ENCODE data around the gene ZNF541. TPM values are rescaled to one million over a fixed set of nuclear protein-coding genes. Genes with fewer than 3 reads are reported as not detected.

ZNF541 gene
- total RNA-seq, 2 experiments from 2014 or later: 0.35 to 0.40 TPM

DNA sequence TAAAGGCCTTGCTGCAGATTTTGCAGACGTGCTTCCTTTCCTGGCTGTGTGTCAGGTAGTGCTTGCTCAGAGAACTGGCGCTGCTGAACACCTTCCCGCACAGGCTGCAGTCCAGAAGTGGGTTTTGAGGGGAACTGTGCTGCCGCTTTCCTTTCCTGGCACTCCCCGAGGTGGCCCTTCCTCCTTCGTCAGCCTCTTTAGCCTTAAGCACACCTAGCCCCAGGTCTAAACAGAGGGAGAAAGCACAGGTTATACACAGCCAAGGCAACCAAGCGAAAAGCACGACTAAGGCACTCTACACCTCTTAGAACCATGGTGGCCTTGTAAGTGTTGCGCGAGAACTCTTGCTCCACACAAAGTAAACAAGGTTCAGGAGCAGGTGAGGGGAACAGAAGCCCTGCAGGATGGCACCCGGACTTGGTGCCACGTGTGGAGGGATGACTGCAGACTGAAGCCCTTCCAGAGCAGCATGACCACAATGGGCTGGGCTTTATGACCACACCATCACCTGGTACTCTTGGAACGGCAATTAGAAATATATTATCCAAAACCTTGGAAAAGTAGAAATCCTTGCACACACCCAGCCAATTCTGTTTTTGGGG, 23.6 kb downstream of the ZNF541 start:
- H3K27me3 Mint-ChIP-seq: peaks cover 10% of the 10 kb centered on the region
- H3K36me3 Mint-ChIP-seq (ENCODE audit: low read depth): no peaks in the 10 kb centered on the region
- peak overlapping the region; percentile 50 for H3K27ac Mint-ChIP-seq
- ChIA-PET CTCF (no interaction called here), POLR2A (interaction anchor here (0.6 kb wide), 1 partner anchor 116 kb away, joined by 5 read pairs; no protein-coding TSS in a partner anchor)
- no peak overlapping the region for H3K4me3 Mint-ChIP-seq
- H3K4me1 Mint-ChIP-seq: peaks cover 2% of the 10 kb centered on the region
- DNase-seq: no peak
- no peaks in the 10 kb centered on the region for H3K9me3 Mint-ChIP-seq

GRCh38 chr19:47547199-47547598, 25.7 kb downstream of the ZNF541 start:
- Mint-ChIP-seq H3K27me3 (peaks cover 14% of the 10 kb centered on the region), H3K36me3 (ENCODE audit: low read depth) (no peaks in the 10 kb centered on the region), H3K27ac (no peak overlapping the region), H3K4me1 (peaks cover 4% of the 10 kb centered on the region), H3K9me3 (no peaks in the 10 kb centered on the region), H3K4me3 (no peak overlapping the region)
- POLR2A ChIA-PET: no interaction called here
- DNase-seq: no peak
- CTCF ChIA-PET: interaction anchor here (1.1 to 1.6 kb wide), 3 partner anchors 14 to 93 kb away, joined by 3 to 9 read pairs (median 4); no protein-coding TSS in a partner anchor

DNA sequence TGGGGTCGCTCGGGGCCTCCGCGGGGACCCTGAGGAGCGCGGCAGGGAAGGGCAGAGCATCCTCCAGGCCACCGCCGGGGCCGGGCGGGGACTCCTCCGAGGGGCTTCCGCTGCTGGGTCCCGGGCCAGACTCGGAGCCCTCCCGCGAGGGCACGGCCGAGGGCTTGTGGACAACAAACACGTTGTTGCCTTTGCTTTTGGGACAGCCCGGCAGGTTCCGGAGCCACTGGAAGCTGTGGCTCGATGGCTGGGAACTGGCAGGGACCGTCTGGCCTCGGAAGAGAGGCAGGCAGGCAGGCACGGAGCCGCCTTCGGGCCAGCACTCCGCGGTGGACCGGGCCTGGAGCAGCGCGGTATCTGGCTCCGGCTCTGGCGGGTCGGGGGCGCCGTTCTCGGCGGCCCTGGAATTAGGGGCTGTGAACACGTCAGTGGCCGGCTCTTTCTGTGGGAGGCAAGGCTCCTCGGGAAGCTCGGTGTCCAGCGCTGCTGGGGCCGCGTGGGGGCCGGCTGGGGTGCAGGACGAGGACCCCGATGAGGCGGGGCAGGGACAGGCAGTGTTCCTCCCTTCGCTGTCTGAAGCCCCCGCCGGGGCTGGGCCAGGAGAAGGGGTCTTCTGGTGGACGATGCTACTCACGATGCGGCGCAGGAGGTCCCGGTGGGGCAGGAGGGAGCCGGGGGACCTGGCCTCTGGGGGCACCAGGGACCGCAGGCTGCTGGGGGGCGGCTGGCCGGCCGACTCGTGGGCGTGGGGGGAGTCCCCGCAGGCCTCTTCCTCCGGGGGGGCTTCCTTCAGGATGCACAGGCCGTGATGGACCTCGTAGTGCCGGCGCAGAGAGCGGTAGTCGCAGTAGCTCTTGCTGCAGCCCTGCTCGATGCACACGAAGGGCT, 27.6 kb downstream of the ZNF541 start:
- ChIA-PET CTCF (interaction anchor here (1.4 kb wide), 1 partner anchor 30 kb away, joined by 4 read pairs; the partner anchor contains the start of gene NAPA), POLR2A (no interaction called here)
- Mint-ChIP-seq H3K27ac (no peak overlapping the region), H3K4me1 (peaks cover 20% of the 10 kb centered on the region), H3K4me3 (no peak overlapping the region), H3K27me3 (peaks cover 14% of the 10 kb centered on the region), H3K36me3 (ENCODE audit: low read depth) (no peaks in the 10 kb centered on the region), H3K9me3 (no peaks in the 10 kb centered on the region)
- DNase-seq: no peak

GRCh38 chr19:47544476-47544875, 28.5 kb downstream of the ZNF541 start:
- DNase-seq: no peak
- peaks cover 21% of the 10 kb centered on the region for H3K4me1 Mint-ChIP-seq
- no peak overlapping the region for H3K27ac Mint-ChIP-seq
- H3K27me3 Mint-ChIP-seq: peaks cover 14% of the 10 kb centered on the region
- H3K9me3 Mint-ChIP-seq: no peaks in the 10 kb centered on the region
- CTCF ChIA-PET: no interaction called here
- POLR2A ChIA-PET: no interaction called here
- no peak overlapping the region for H3K4me3 Mint-ChIP-seq
- no peaks in the 10 kb centered on the region for H3K36me3 Mint-ChIP-seq (ENCODE audit: low read depth)

GRCh38 chr19:47544075-47544474, 28.9 kb downstream of the ZNF541 start:
- no peaks in the 10 kb centered on the region for H3K9me3 Mint-ChIP-seq
- no peak overlapping the region for H3K27ac Mint-ChIP-seq
- DNase-seq: no peak
- H3K27me3 Mint-ChIP-seq: peaks cover 12% of the 10 kb centered on the region
- no peaks in the 10 kb centered on the region for H3K36me3 Mint-ChIP-seq (ENCODE audit: low read depth)
- ChIA-PET CTCF (interaction anchor here (1.0 kb wide), 1 partner anchor 23 kb away, joined by 4 read pairs; no protein-coding TSS in a partner anchor), POLR2A (no interaction called here)
- no peak overlapping the region for H3K4me3 Mint-ChIP-seq
- H3K4me1 Mint-ChIP-seq: peaks cover 21% of the 10 kb centered on the region

- H3K4me3 Mint-ChIP-seq: no peak overlapping the region
- no peaks in the 10 kb centered on the region for H3K9me3 Mint-ChIP-seq
- no peak for DNase-seq
- H3K27me3 Mint-ChIP-seq: peaks cover 12% of the 10 kb centered on the region
- ChIA-PET CTCF (no interaction called here), POLR2A (no interaction called here)
- H3K4me1 Mint-ChIP-seq: peaks cover 21% of the 10 kb centered on the region
- peak overlapping the region; percentile 83 for H3K27ac Mint-ChIP-seq
- H3K36me3 Mint-ChIP-seq (ENCODE audit: low read depth): no peaks in the 10 kb centered on the region
Observed at GRCh38 chr19:47542030-47542475, 30.9 kb downstream of the ZNF541 start.

DNA sequence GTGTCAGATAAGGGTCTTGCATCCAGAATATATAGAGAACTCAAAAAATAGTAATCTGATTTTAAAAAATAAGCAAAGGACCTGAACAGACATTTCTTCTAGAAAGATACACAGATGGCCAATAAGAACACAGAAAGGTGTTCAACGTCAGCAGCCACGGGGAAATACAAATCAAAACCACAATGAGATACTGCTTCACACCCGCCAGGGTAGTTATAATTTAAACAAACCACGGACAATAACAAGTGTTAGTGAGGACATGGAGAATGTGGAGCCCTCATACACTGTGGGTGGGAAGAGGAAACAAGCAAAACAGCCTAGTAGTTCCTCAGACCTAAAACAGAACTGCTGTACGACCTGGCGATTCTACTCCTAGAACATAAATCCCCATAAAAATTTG, 31.4 kb downstream of the ZNF541 start:
- DNase-seq: peak; percentile 48

GRCh38 chr19:47540748-47541147, 32.2 kb downstream of the ZNF541 start:
- ChIA-PET POLR2A (no interaction called here), CTCF (interaction anchor here (0.7 kb wide), 2 partner anchors 21 to 166 kb away, joined by 3 read pairs; no protein-coding TSS in a partner anchor)
- Mint-ChIP-seq H3K27me3 (peaks cover 6% of the 10 kb centered on the region), H3K4me1 (peaks cover 21% of the 10 kb centered on the region), H3K27ac (peak overlapping the region; percentile 62), H3K9me3 (no peaks in the 10 kb centered on the region), H3K4me3 (no peak overlapping the region), H3K36me3 (ENCODE audit: low read depth) (no peaks in the 10 kb centered on the region)
- no peak for DNase-seq

More for the DNA sequence above, 31.4 kb downstream of the ZNF541 start:
- peak overlapping the region; percentile 83 for H3K27ac Mint-ChIP-seq
- peaks cover 21% of the 10 kb centered on the region for H3K4me1 Mint-ChIP-seq
- ChIA-PET CTCF (no interaction called here), POLR2A (no interaction called here)
- no peaks in the 10 kb centered on the region for H3K9me3 Mint-ChIP-seq
- no peak overlapping the region for H3K4me3 Mint-ChIP-seq
- H3K27me3 Mint-ChIP-seq: peaks cover 8% of the 10 kb centered on the region
- H3K36me3 Mint-ChIP-seq (ENCODE audit: low read depth): no peaks in the 10 kb centered on the region

DNA sequence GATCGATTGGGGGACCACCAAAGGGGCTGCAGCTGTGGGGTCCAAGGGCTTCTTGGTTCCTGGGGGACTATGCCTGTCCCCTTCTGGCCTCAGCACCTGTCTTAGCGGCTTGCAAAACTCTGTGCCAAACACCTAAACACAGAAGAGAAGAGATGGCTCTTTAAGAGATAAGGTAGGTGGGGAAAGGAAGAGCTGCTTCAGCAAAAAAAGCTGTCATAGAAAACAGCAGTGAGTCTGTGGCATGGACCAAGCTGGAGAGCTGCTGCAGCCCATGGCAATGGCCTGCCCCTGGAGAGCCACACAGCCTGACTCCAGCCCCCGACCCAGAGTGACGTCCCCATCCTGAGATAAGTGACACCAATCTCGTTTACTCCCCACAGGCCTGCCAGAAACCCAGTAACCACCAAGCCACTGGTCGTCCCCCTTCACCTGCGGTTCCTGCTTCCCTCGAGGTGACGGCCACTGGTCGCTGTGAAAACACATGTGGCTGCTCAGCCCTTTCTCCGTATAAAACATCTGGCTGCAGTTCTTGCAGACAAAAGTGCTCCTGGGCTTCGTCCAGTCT, 33.1 kb downstream of the ZNF541 start:
- Mint-ChIP-seq H3K4me1 (peaks cover 21% of the 10 kb centered on the region), H3K36me3 (ENCODE audit: low read depth) (no peaks in the 10 kb centered on the region), H3K27me3 (peaks cover 5% of the 10 kb centered on the region), H3K9me3 (no peaks in the 10 kb centered on the region), H3K27ac (no peak overlapping the region), H3K4me3 (no peak overlapping the region)
- ChIA-PET CTCF (interaction anchor here (1.0 to 1.3 kb wide), 3 partner anchors 18 to 25 kb away, joined by 3 to 4 read pairs (median 4); partner anchors contain the start of gene NAPA), POLR2A (no interaction called here)
- no peak for DNase-seq

DNA sequence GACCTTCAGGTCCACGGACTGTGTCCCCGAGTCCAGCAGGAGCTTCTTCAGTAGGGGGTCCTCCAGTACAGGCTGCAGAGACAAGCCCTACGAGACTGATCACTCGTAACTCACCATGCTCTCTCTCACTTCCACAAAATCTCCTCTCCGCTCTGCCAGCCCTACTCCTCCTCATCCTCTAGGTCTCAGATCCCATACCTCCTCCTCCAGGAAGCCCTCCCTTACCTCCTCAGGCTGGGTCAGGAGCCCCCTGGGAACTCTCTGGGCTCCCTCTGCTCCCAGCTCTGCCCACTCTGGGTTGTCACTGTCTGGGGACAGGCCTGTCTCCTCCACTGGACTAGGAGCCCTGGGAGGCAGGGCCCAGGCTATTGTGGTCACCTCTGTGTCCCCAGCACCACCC, 34.1 kb downstream of the ZNF541 start:
- H3K9me3 Mint-ChIP-seq: no peaks in the 10 kb centered on the region
- H3K36me3 Mint-ChIP-seq (ENCODE audit: low read depth): no peaks in the 10 kb centered on the region
- no peak for DNase-seq
- ChIA-PET CTCF (interaction anchor here (1.3 kb wide), 2 partner anchors 23 to 24 kb away, joined by 4 read pairs; partner anchors contain the start of gene NAPA), POLR2A (no interaction called here)
- H3K4me1 Mint-ChIP-seq: peaks cover 21% of the 10 kb centered on the region
- no peak overlapping the region for H3K27ac Mint-ChIP-seq
- H3K4me3 Mint-ChIP-seq: no peak overlapping the region
- peaks cover 3% of the 10 kb centered on the region for H3K27me3 Mint-ChIP-seq

GRCh38 chr19:47537493-47537892, 35.5 kb downstream of the ZNF541 start:
- Mint-ChIP-seq H3K27ac (no peak overlapping the region), H3K27me3 (peaks cover 2% of the 10 kb centered on the region)

GRCh38 chr19:47534628-47535027, 38.3 kb downstream of the ZNF541 start:
- Mint-ChIP-seq H3K4me1 (peaks cover under 1% of the 10 kb centered on the region), H3K4me3 (no peak overlapping the region), H3K27ac (no peak overlapping the region), H3K36me3 (ENCODE audit: low read depth) (no peaks in the 10 kb centered on the region), H3K27me3 (peaks cover 2% of the 10 kb centered on the region), H3K9me3 (no peaks in the 10 kb centered on the region)
- ChIA-PET CTCF (interaction anchor here (0.7 kb wide), 1 partner anchor 37 kb away, joined by 3 read pairs; no protein-coding TSS in a partner anchor), POLR2A (no interaction called here)
- no peak for DNase-seq

More at GRCh38 chr19:47537493-47537892, 35.5 kb downstream of the ZNF541 start:
- H3K4me1 Mint-ChIP-seq: peaks cover 21% of the 10 kb centered on the region
- CTCF ChIA-PET: interaction anchor here (0.9 kb wide), 1 partner anchor 22 kb away, joined by 5 read pairs; the partner anchor contains the start of gene NAPA
- no peaks in the 10 kb centered on the region for H3K9me3 Mint-ChIP-seq
- no peak for DNase-seq
- no peak overlapping the region for H3K4me3 Mint-ChIP-seq
- POLR2A ChIA-PET: no interaction called here
- H3K36me3 Mint-ChIP-seq (ENCODE audit: low read depth): no peaks in the 10 kb centered on the region
